Keratinocyte (primary cell): Measurements from ENCODE around the gene KREMEN2. TPM values are rescaled to one million over a fixed set of nuclear protein-coding genes. Genes with fewer than 3 reads are reported as not detected.

Source experiments
- DNase-seq: peaks from one replicate; pipeline ENCODE4 v3.0.0-alpha.2; 2011; ENCODE audit warnings: low read depth, missing footprints, low spot score
- FAIRE-seq: peaks from 2 replicates; lab custom pipeline; 2011; peaks lifted over from hg19 to GRCh38; lab: Jason Lieb, UNC
- H2AFZ ChIP-seq: 2 replicates; pipeline ENCODE4 v1.6.0; 2012; ENCODE audit warnings: low read length, control low read depth, inconsistent platforms; ENCODE audit not compliant: control insufficient read depth
- H3K27ac ChIP-seq: 2 replicates; pipeline ENCODE4 v1.5.1; 2011; ENCODE audit warnings: low read length; ENCODE audit not compliant: control insufficient read depth, insufficient read depth
- H3K27me3 ChIP-seq: 3 replicates; pipeline ENCODE4 v1.6.0; 2011; ENCODE audit warnings: low read length; ENCODE audit not compliant: control insufficient read depth, insufficient read depth; ENCODE audit errors: extremely low read depth
- H3K36me3 ChIP-seq, 2 experiments: 2 replicates in 1 of 2; 3 replicates in 1 of 2; pipeline ENCODE4 v1.5.1; 2011; ENCODE audit warnings: low read length in 2 of 2, mild to moderate bottlenecking in 1 of 2; ENCODE audit not compliant: control insufficient read depth in 2 of 2, insufficient read depth in 2 of 2; ENCODE audit errors: extremely low read depth in 1 of 2
- H3K4me1 ChIP-seq: 3 replicates; pipeline ENCODE4 v1.5.1; 2011; ENCODE audit warnings: low read length; ENCODE audit not compliant: control insufficient read depth, insufficient read depth; ENCODE audit errors: extremely low read depth
- H3K4me2 ChIP-seq: 3 replicates; pipeline ENCODE4 v1.6.0; 2011; ENCODE audit warnings: low read depth, low read length; ENCODE audit not compliant: control insufficient read depth, insufficient read depth; ENCODE audit errors: extremely low read depth
- H3K4me3 ChIP-seq, 3 experiments: fragments of 200-600 bp in 1 of 3; sonication (generic) in 1 of 3; 2 replicates in 2 of 3; 3 replicates in 1 of 3; pipeline ENCODE4 v1.5.1; 2011 to 2016; ENCODE audit warnings: low read length in 3 of 3, mild to moderate bottlenecking in 3 of 3, control low read depth in 2 of 3, inconsistent platforms in 1 of 3, low read depth in 1 of 3, mixed read lengths in 1 of 3, mixed run types in 1 of 3, moderate library complexity in 1 of 3; ENCODE audit not compliant: control insufficient read depth in 2 of 3, insufficient read depth in 2 of 3; ENCODE audit errors: extremely low read depth in 1 of 3
- H3K79me2 ChIP-seq: 2 replicates; pipeline ENCODE4 v1.6.0; 2012; ENCODE audit warnings: low read length; ENCODE audit not compliant: control insufficient read depth, insufficient read depth
- H3K9ac ChIP-seq: 3 replicates; pipeline ENCODE4 v1.6.0; 2011; ENCODE audit warnings: low read length; ENCODE audit not compliant: control insufficient read depth, insufficient read depth; ENCODE audit errors: extremely low read depth
- H3K9me1 ChIP-seq: 3 replicates; pipeline ENCODE4 v1.6.0; 2011; ENCODE audit warnings: low read length; ENCODE audit not compliant: control insufficient read depth, insufficient read depth; ENCODE audit errors: extremely low read depth
- H3K9me3 ChIP-seq: 2 replicates; pipeline ENCODE4 v1.5.1; 2012; ENCODE audit warnings: low read depth, low read length; ENCODE audit not compliant: control insufficient read depth
- H4K20me1 ChIP-seq: 3 replicates; pipeline ENCODE4 v1.6.0; 2011; ENCODE audit warnings: low read length; ENCODE audit not compliant: control insufficient read depth, insufficient read depth; ENCODE audit errors: extremely low read depth
- CTCF ChIP-seq, 3 experiments: IDR thresholded peaks in 1 of 3; conservative IDR thresholded peaks in 1 of 3; optimal IDR thresholded peaks in 1 of 3; 2 replicates in 2 of 3; 3 replicates in 1 of 3; pipeline versions ENCODE3 to v1.5.1; 2011; ENCODE audit warnings: low read length in 3 of 3, mild to moderate bottlenecking in 3 of 3, moderate library complexity in 2 of 3, control low read depth in 1 of 3, inconsistent platforms in 1 of 3; ENCODE audit not compliant: insufficient read depth in 2 of 3; ENCODE audit errors: extremely low read depth in 1 of 3
- EZH2 ChIP-seq: IDR thresholded peaks from one replicate; pipeline ENCODE4 v1.6.1; 2012; ENCODE audit warnings: inconsistent platforms, mild to moderate bottlenecking, low read length, moderate library complexity
- dilution Hi-C: fragments of 300-500 bp; cut with MboI; formaldehyde crosslinking; loops from one replicate; pipeline ENCODE4 v1.7.0; 2020; ENCODE audit warnings: low sequenced_read_pairs; ENCODE audit not compliant: extremely low pct_ligation_motif_present
- polyA plus RNA-seq, 5 experiments: library from polyadenylated mRNA; depleted of rRNA in 3 of 5; stranded (reverse) in 3 of 5; stranded (forward) in 1 of 5; unstranded in 1 of 5; fragments of >200 nt; gene quantifications; 1 replicate in 1 of 5; 2 replicates in 3 of 5; 3 replicates in 1 of 5; pipeline versions ENCODE4 v1.2.1 to v1.2.3, GENCODE V29; 2011 to 2012; ENCODE audit warnings: missing spikeins in 2 of 5, low read depth in 1 of 5, low replicate concordance in 1 of 5

The KREMEN2 gene
- polyA plus RNA-seq, 1 donor (not counting 4 experiments of a cell fraction or from before 2014, with no cell fraction given), result 3.3 TPM

DNA sequence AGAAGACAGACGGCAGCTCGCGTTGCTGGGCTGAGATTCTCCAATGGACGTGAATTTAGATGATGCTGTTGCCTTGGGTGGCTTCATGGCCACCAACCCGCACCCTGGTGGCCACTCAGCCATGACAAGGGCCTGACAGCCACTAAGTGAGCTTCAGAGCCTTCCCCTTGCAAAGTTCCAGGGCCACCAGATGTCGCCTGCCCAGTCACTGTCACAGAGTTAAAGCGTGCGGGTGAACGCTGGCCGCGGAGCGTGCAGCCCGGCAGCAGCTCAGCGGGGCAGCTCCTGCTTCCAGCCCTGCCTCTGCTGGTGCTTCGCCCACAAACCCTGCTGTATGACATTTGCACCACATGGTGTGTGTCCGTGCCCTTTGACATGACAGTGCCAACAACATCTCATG lies 13.3 kb upstream of the KREMEN2 start:
- no peak overlapping the region for H3K4me2 ChIP-seq
- H3K27me3 ChIP-seq, result peaks cover 6% of the 10 kb centered on the region
- dilution Hi-C loops, result no loop called here
- no peak overlapping the region for H3K27ac ChIP-seq
- no peak for DNase-seq
- no peak overlapping the region for H3K4me3 ChIP-seq
- H3K9me3 ChIP-seq, result no peaks in the 10 kb centered on the region
- no peak overlapping the region for H2AFZ ChIP-seq
- peaks cover 0 to 9% of the 10 kb centered on the region in 2 experiments for H3K36me3 ChIP-seq
- no peaks in the 10 kb centered on the region for H4K20me1 ChIP-seq
- H3K4me1 ChIP-seq, result peaks cover 8% of the 10 kb centered on the region
- H3K9me1 ChIP-seq, result no peaks in the 10 kb centered on the region
- H3K79me2 ChIP-seq, result no peaks in the 10 kb centered on the region
- TF ChIP-seq CTCF (optimal IDR thresholded peaks at IDR 0.05 in 1 of 3, IDR thresholded peaks at IDR 0.05 in 1 of 3, conservative IDR thresholded peaks at IDR 0.05 in 1 of 3; ENCODE audit: extremely low read depth in 1 of 3, insufficient read depth in 2 of 3, low read length in 3 of 3), result no peak
- no peak for TF ChIP-seq EZH2
- no peak overlapping the region for H3K9ac ChIP-seq
- FAIRE-seq, result no peak

DNA sequence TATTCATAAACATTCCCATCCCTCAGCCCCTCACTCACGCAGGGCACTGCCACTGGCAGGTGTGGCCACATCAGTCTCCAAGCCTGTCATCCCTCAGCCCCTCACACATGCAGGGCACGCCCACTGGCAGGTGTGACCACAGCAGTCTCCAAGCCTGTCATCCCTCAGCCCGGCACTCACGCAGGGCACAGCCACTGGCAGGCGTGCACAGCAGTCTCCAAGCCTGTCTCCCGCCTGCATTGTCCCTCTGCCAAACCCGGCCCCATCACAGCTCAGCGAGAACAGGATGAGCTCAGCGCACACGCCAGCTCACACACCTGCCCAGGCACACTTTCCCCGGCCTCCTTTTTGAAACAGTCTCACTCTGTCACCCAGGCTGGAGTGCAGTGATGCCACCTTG lies 11.4 kb upstream of the KREMEN2 start:
- no peaks in the 10 kb centered on the region for H3K9me1 ChIP-seq
- no peak overlapping the region for H3K9ac ChIP-seq

More for the DNA sequence above, 11.4 kb upstream of the KREMEN2 start:
- dilution Hi-C loops, result no loop called here
- Histone ChIP-seq H2AFZ (no peak overlapping the region), H3K27ac (no peak overlapping the region), H3K36me3 (peaks cover 0 to 9% of the 10 kb centered on the region in 2 experiments), H4K20me1 (no peaks in the 10 kb centered on the region), H3K9me3 (no peaks in the 10 kb centered on the region), H3K27me3 (peaks cover 6% of the 10 kb centered on the region), H3K4me1 (peaks cover 8% of the 10 kb centered on the region), H3K4me2 (peak overlapping the region; percentile 16), H3K4me3 (no peak overlapping the region), H3K79me2 (no peaks in the 10 kb centered on the region)
- no peak for FAIRE-seq
- DNase-seq, result no peak
- TF ChIP-seq CTCF (optimal IDR thresholded peaks at IDR 0.05 in 1 of 3, IDR thresholded peaks at IDR 0.05 in 1 of 3, conservative IDR thresholded peaks at IDR 0.05 in 1 of 3; ENCODE audit: extremely low read depth in 1 of 3, insufficient read depth in 2 of 3, low read length in 3 of 3) (no peak), EZH2 (no peak)
